Esophagus (tissue), 2 donors: ENCODE measurements around the gene ERVH48-1. TPM values are rescaled to one million over a fixed set of nuclear protein-coding genes. Genes with fewer than 3 reads are reported as not detected.
"Not testable (repeated sequence)": the region's sequence is repeated elsewhere in the genome, so short reads cannot be mapped to it uniquely, and the experiment has no call there.

Source experiments
- H3K27ac ChIP-seq, 2 donors: one replicate each; pipeline ENCODE4 v1.5.1; 2013; ENCODE audit warnings: low read depth in 2 of 2, mild to moderate bottlenecking in 2 of 2, inconsistent platforms in 1 of 2, low read length in 1 of 2, moderate library complexity in 1 of 2
- H3K27me3 ChIP-seq, 2 donors: one replicate each; pipeline ENCODE4 v1.6.1; 2013; ENCODE audit warnings: low read length in 2 of 2, control low read depth in 1 of 2, mild to moderate bottlenecking in 1 of 2; ENCODE audit not compliant: insufficient read depth in 2 of 2, control insufficient read depth in 1 of 2
- H3K36me3 ChIP-seq, 2 donors: one replicate each; pipeline ENCODE4 v1.6.1; 2013; ENCODE audit warnings: low read length in 1 of 2; ENCODE audit not compliant: control insufficient read depth in 2 of 2, insufficient read depth in 2 of 2
- H3K4me1 ChIP-seq, 2 donors: one replicate each; pipeline ENCODE4 v1.6.1; 2013; ENCODE audit warnings: low read length in 1 of 2; ENCODE audit not compliant: control insufficient read depth in 2 of 2, insufficient read depth in 2 of 2
- H3K4me3 ChIP-seq, 2 donors: one replicate each; pipeline ENCODE4 v1.5.1; 2013; ENCODE audit warnings: low read length in 2 of 2, mild to moderate bottlenecking in 2 of 2, low read depth in 1 of 2, moderate library complexity in 1 of 2
- H3K9me3 ChIP-seq, 2 donors: one replicate each; pipeline ENCODE4 v1.6.1; 2013; ENCODE audit warnings: mild to moderate bottlenecking in 2 of 2, low read depth in 1 of 2, low read length in 1 of 2, moderate library complexity in 1 of 2; ENCODE audit not compliant: control insufficient read depth in 2 of 2, insufficient read depth in 1 of 2
- WGBS, 2 donors: extraction: QIAGEN DNeasy Blood & Tissue Kit; methylation state at CpG; one replicate each; pipeline ENCODE4 v1.1.7; 2013; 5-methylcytosine and 5-hydroxymethylcytosine counted together
- polyA plus RNA-seq, 2 donors: library from polyadenylated mRNA; stranded (reverse); fragments of 200-250 nt; gene quantifications; one replicate each; pipeline ENCODE4 v1.2.3, GENCODE V29; 2013
- donor health status: healthy with polysubstance abuse.
- donor health status: Bipolar disorder and iron deficiency.

Gene ERVH48-1
- polyA plus RNA-seq, 2 donors = 0.01 TPM; not detected in 1

GRCh38 chr21:42913476-42913875 lies 12.0 kb downstream of the ERVH48-1 start:
- peaks cover 0 to 7% of the 10 kb centered on the region in 2 donors for H3K36me3 ChIP-seq
- H3K9me3 ChIP-seq = no peaks in the 10 kb centered on the region
- WGBS, 2 donors = 70 to 89% methylated on average over 7 of the region's 7 CpGs
- no peak overlapping the region for H3K27ac ChIP-seq
- no peak overlapping the region for H3K4me3 ChIP-seq
- H3K27me3 ChIP-seq = no peaks in the 10 kb centered on the region
- H3K4me1 ChIP-seq = no peaks in the 10 kb centered on the region

- not testable (repeated sequence) for H3K27ac ChIP-seq, H3K4me3 ChIP-seq, H3K27me3 ChIP-seq, H3K9me3 ChIP-seq, H3K4me1 ChIP-seq, H3K36me3 ChIP-seq
- 94% methylated on average over 6 of the region's 6 CpGs for WGBS, 2 donors
These were observed 13.5 kb downstream of the ERVH48-1 start for GRCh38 chr21:42911920-42912319.

- not testable (repeated sequence) for H3K4me3 ChIP-seq, H3K27me3 ChIP-seq, H3K9me3 ChIP-seq, H3K4me1 ChIP-seq, H3K27ac ChIP-seq
- WGBS, 2 donors = 86 to 94% methylated on average over 9 of the region's 9 CpGs
- peaks cover under 1 to 22% of the 10 kb centered on the region in 2 donors for H3K36me3 ChIP-seq
These were observed 16.9 kb downstream of the ERVH48-1 start for GRCh38 chr21:42908484-42908883.

- no peaks in the 10 kb centered on the region for H3K27me3 ChIP-seq
- peaks cover 11 to 27% of the 10 kb centered on the region in 2 donors for H3K36me3 ChIP-seq
- no peak overlapping the region for H3K4me3 ChIP-seq
- no peaks in the 10 kb centered on the region for H3K4me1 ChIP-seq
- H3K9me3 ChIP-seq = no peaks in the 10 kb centered on the region
- H3K27ac ChIP-seq = no peak overlapping the region
- WGBS, 2 donors = 97% methylated on average over 16 of the region's 16 CpGs
These were observed 19.2 kb downstream of the ERVH48-1 start for GRCh38 chr21:42906233-42906632.

DNA sequence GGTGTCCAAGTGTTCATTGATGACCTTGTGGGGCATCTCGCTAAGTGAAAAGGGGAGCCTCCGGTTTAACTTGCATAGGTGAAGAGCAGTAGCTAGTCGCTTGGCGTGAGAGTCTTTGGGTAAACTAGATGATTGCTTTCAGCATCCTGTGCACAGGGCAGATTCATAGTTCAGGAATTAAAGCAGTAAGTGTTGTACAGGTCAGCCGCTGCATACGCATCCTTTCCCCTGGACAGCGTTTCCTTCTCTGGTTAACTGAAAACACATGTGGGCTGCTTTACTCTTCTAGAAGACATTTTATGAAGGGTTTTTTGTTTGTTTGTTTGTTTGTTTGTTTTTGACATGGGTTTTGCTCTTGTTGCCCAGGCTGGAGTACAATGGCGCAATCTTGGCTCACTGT lies 20.2 kb downstream of the ERVH48-1 start:
- 97% methylated on average over 8 of the region's 8 CpGs for WGBS, 2 donors
- Histone ChIP-seq H3K27me3 (no peaks in the 10 kb centered on the region), H3K4me1 (peaks cover 0 to 2% of the 10 kb centered on the region in 2 donors), H3K36me3 (peaks cover 11 to 31% of the 10 kb centered on the region in 2 donors), H3K9me3 (no peaks in the 10 kb centered on the region), H3K4me3 (no peak overlapping the region), H3K27ac (no peak overlapping the region)

GRCh38 chr21:42903817-42904216 lies 21.6 kb downstream of the ERVH48-1 start:
- H3K27ac ChIP-seq = no peak overlapping the region
- H3K27me3 ChIP-seq = no peaks in the 10 kb centered on the region
- H3K36me3 ChIP-seq = peaks cover 14 to 30% of the 10 kb centered on the region in 2 donors
- no peak overlapping the region for H3K4me3 ChIP-seq
- 97 to 98% methylated on average over 11 of the region's 11 CpGs for WGBS, 2 donors
- no peaks in the 10 kb centered on the region for H3K9me3 ChIP-seq
- H3K4me1 ChIP-seq = peaks cover 0 to 2% of the 10 kb centered on the region in 2 donors

DNA sequence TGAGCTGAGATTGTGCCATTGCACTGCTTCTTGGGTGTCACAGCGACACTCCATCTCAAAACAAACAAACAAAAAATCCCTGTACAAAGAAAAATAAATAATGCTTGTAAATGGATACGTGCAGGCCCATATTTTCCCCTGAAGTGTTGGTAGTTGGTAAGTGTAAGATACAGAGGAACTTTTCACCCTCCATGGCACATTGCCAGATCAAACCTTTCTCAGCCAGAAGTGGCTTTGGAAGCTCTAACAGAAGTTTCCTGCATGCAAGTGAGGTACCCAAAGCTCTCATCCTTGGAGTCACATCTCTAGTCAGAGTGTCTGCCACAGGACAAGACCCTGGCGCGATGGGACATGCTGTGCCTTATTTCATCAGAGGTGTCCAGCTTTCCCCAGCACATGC lies 25.0 kb downstream of the ERVH48-1 start:
- H3K36me3 ChIP-seq = peaks cover 15 to 24% of the 10 kb centered on the region in 2 donors
- H3K27ac ChIP-seq = no peak overlapping the region
- WGBS, 2 donors = 88 to 91% methylated on average over 4 of the region's 4 CpGs

GRCh38 chr21:42892931-42893755 lies 32.3 kb downstream of the ERVH48-1 start, which contains the start of gene NDUFV3:
TSS of gene NDUFV3 (plus strand) at chr21:42893309. CDS start at chr21:42893334, 25 bp downstream.
- H3K27ac ChIP-seq = peak within 1 kb of the TSS; percentile 97 to 98
- H3K4me3 ChIP-seq = peak within 1 kb of the TSS; percentile 89 to 94
- H3K27me3 ChIP-seq = no peaks in the 10 kb centered on the region
- 0% methylated on average over 86 to 87 of the region's 87 CpGs for WGBS, 2 donors
- H3K4me1 ChIP-seq = peaks cover 0 to 4% of the 10 kb centered on the region in 2 donors
- peaks cover 0 to 2% of the 10 kb centered on the region in 2 donors for H3K36me3 ChIP-seq
- no peaks in the 10 kb centered on the region for H3K9me3 ChIP-seq

More for the DNA sequence above, 25.0 kb downstream of the ERVH48-1 start:
- H3K4me1 ChIP-seq = peaks cover 0 to 2% of the 10 kb centered on the region in 2 donors
- H3K9me3 ChIP-seq = no peaks in the 10 kb centered on the region
- H3K27me3 ChIP-seq = no peaks in the 10 kb centered on the region
- H3K4me3 ChIP-seq = no peak overlapping the region

- Histone ChIP-seq H3K9me3 (no peaks in the 10 kb centered on the region), H3K4me3 (peak overlapping the region; percentile 58 to 77), H3K36me3 (no peaks in the 10 kb centered on the region), H3K27ac (peak overlapping the region; percentile 95 to 98), H3K27me3 (no peaks in the 10 kb centered on the region), H3K4me1 (peaks cover 0 to 4% of the 10 kb centered on the region in 2 donors)
- WGBS, 2 donors = 7 to 11% methylated on average over 18 of the region's 18 CpGs
These were observed 32.9 kb downstream of the ERVH48-1 start for GRCh38 chr21:42892582-42892930.

GRCh38 chr21:42887326-42887725 lies 38.1 kb downstream of the ERVH48-1 start:
- no peaks in the 10 kb centered on the region for H3K27me3 ChIP-seq
- H3K9me3 ChIP-seq = no peaks in the 10 kb centered on the region
- 92 to 96% methylated on average over 5 of the region's 5 CpGs for WGBS, 2 donors
- H3K4me1 ChIP-seq = peaks cover 0 to 1% of the 10 kb centered on the region in 2 donors
- H3K27ac ChIP-seq = no peak overlapping the region
- H3K36me3 ChIP-seq = no peaks in the 10 kb centered on the region
- no peak overlapping the region for H3K4me3 ChIP-seq
